ENCODE measurements around the gene LY6G6F. TPM values are rescaled to one million over a fixed set of nuclear protein-coding genes. Genes with fewer than 3 reads are reported as not detected.

LY6G6F gene
- polyA plus RNA-seq, 1 of the 3 experiments (the other 2 are of a cell fraction), result not detected

- TF ChIP-seq USF2 (IDR thresholded peaks at IDR 0.05; ENCODE audit: borderline replicate concordance, low read depth, low read length) (no peak), RFX5 (IDR thresholded peaks at IDR 0.05; ENCODE audit: low read length) (no peak), TCF12 (IDR thresholded peaks at IDR 0.05) (no peak), SMC3 (IDR thresholded peaks at IDR 0.05; ENCODE audit: low read depth, low read length) (no peak), JUND (IDR thresholded peaks at IDR 0.05) (no peak), RAD21 (IDR thresholded peaks at IDR 0.05; ENCODE audit: low read length) (no peak), IRF3 (IDR thresholded peaks at IDR 0.05; ENCODE audit: low read depth, low read length) (no peak)
These were observed 27.7 kb downstream of the LY6G6F start (continued) for GRCh38 chr6:31734247-31734820.

- Histone ChIP-seq H3K9me2 (no peaks in the 10 kb centered on the region), H4K20me1 (ENCODE audit: insufficient read depth) (peaks cover 21% of the 10 kb centered on the region), H3F3A (replicated peaks; ENCODE audit: insufficient read depth) (peaks cover 60% of the 10 kb centered on the region), H3K36me3 (replicated peaks in 1 of 2; ENCODE audit: control insufficient read depth in 1 of 2, insufficient read depth in 2 of 2, low read length in 1 of 2) (peaks cover 26 to 39% of the 10 kb centered on the region in 2 experiments), H2AFZ (ENCODE audit: low read depth) (no peak overlapping the region), H3K4me1 (ENCODE audit: control insufficient read depth in 1 of 2, insufficient read depth in 2 of 2, low read depth in 1 of 2, low read length in 1 of 2) (peaks cover 29 to 38% of the 10 kb centered on the region in 2 experiments; a peak in 3 of 4 replicates), H3K27me3 (ENCODE audit: insufficient read depth) (no peaks in the 10 kb centered on the region), H3K4me2 (peak overlapping the region; percentile 99), H3K79me2 (ENCODE audit: insufficient read depth) (peaks cover 62% of the 10 kb centered on the region), H3K9me3 (no peaks in the 10 kb centered on the region), H3K4me3 (ENCODE audit: low read depth in 2 of 2, low read length in 1 of 2) (peak overlapping the region; percentile 85 to 86), H3K9ac (peak overlapping the region; percentile 97), H3K27ac (ENCODE audit: low read depth in 2 of 2, low read length in 1 of 2) (peak overlapping the region; percentile 88 to 90)
- WGBS (ENCODE audit: low lambda C conversion rate), result 2% methylated on average over 18 of the region's 18 CpGs
- no peak for DNase-seq
- ChIA-PET CTCF (interaction anchor here (1.0 to 5.5 kb wide), 5 partner anchors 31 to 96 kb away, joined by 3 to 23 read pairs (median 5); partner anchors contain the start of gene VARS1), POLR2A (interaction anchor here (1.3 to 1.5 kb wide), 3 partner anchors 32 to 100 kb away, joined by 4 to 6 read pairs (median 4); partner anchors contain the start of genes ABHD16A, HSPA1A and HSPA1L)
- TF ChIP-seq MAX (IDR thresholded peaks at IDR 0.05; ENCODE audit: low read depth) (peak; percentile 82; the same call in 1 of the 2 replicates), RAD21 (IDR thresholded peaks at IDR 0.05; ENCODE audit: low read length) (no peak), FOXM1 (IDR thresholded peaks at IDR 0.05; ENCODE audit: low read depth) (no peak), ELF1 (IDR thresholded peaks at IDR 0.05) (no peak), CHD2 (IDR thresholded peaks at IDR 0.05; ENCODE audit: low read length, partially characterized antibody) (peak; percentile 20), USF1 (IDR thresholded peaks at IDR 0.05; ENCODE audit: borderline replicate concordance, low read depth) (no peak), GATA2 (CRISPR knock-in tag; IDR thresholded peaks at IDR 0.05) (no peak), RCOR1 (IDR thresholded peaks at IDR 0.05; ENCODE audit: low read length) (no peak), YY1 (IDR thresholded peaks at IDR 0.05; ENCODE audit: low read depth) (0 out of 2 replicates have a peak, but pooled peaks have one; percentile 69), FOXJ3 (CRISPR knock-in tag; IDR thresholded peaks at IDR 0.05) (no peak), PBX3 (IDR thresholded peaks at IDR 0.05) (peak; percentile 68), SMC3 (IDR thresholded peaks at IDR 0.05; ENCODE audit: low read depth, low read length) (no peak), IRF3 (IDR thresholded peaks at IDR 0.05; ENCODE audit: low read depth, low read length) (no peak), ZBTB33 (IDR thresholded peaks at IDR 0.05; ENCODE audit: borderline replicate concordance, low read depth) (no peak), MXI1 (IDR thresholded peaks at IDR 0.05; ENCODE audit: low read depth, low read length) (no peak), RXRA (IDR thresholded peaks at IDR 0.05; ENCODE audit: borderline replicate concordance, low read depth) (no peak), CTCF (IDR thresholded peaks at IDR 0.05) (no peak)
These were observed 28.2 kb downstream of the LY6G6F start for GRCh38 chr6:31734821-31735406.
